Loucy (cell line): ENCODE data around the gene KCNV2.

Experiments
- H2AFZ ChIP-seq: fragments of 200-600 bp; sonication (generic); 2 replicates; pipeline ENCODE4 v1.6.0; 2016; ENCODE audit warnings: antibody characterized with exemption, mild to moderate bottlenecking, low read length, moderate library complexity
- H3F3A ChIP-seq: fragments of 200-600 bp; 2 replicates; pipeline ENCODE4 v1.6.0; 2016; ENCODE audit warnings: antibody characterized with exemption, low read depth, mild to moderate bottlenecking
- H3K27me3 ChIP-seq: fragments of 200-600 bp; sonication (generic); 2 replicates; pipeline ENCODE4 v1.6.1; 2014; ENCODE audit warnings: low read length, mild to moderate bottlenecking; ENCODE audit not compliant: insufficient read depth, poor library complexity, severe bottlenecking
- H3K36me3 ChIP-seq: fragments of 200-600 bp; sonication (generic); 2 replicates; pipeline ENCODE4 v1.6.1; 2016; ENCODE audit warnings: low read length; ENCODE audit not compliant: insufficient read depth
- H3K4me1 ChIP-seq: fragments of 200-600 bp; sonication (generic); 2 replicates; pipeline ENCODE4 v1.5.1; 2014; ENCODE audit warnings: low read length, mild to moderate bottlenecking; ENCODE audit not compliant: insufficient read depth, poor library complexity, severe bottlenecking
- H3K4me2 ChIP-seq: fragments of 200-600 bp; sonication (generic); 2 replicates; pipeline ENCODE4 v1.6.0; 2014; ENCODE audit warnings: antibody characterized with exemption, low read length, low read depth, mild to moderate bottlenecking; ENCODE audit not compliant: poor library complexity, severe bottlenecking
- H3K4me3 ChIP-seq: fragments of 200-600 bp; sonication (generic); 2 replicates; pipeline ENCODE4 v1.5.1; 2014; ENCODE audit warnings: low read length, mild to moderate bottlenecking, mixed read lengths; ENCODE audit not compliant: poor library complexity, severe bottlenecking
- H3K79me2 ChIP-seq: fragments of 200-600 bp; sonication (generic); 2 replicates; pipeline ENCODE4 v1.6.1; 2014; ENCODE audit warnings: low read length; ENCODE audit not compliant: insufficient read depth
- H3K9ac ChIP-seq: fragments of 200-600 bp; sonication (generic); 2 replicates; pipeline ENCODE4 v1.6.0; 2014; ENCODE audit warnings: mild to moderate bottlenecking, low read depth, low read length, moderate library complexity; ENCODE audit not compliant: poor library complexity, severe bottlenecking
- H3K9me2 ChIP-seq: fragments of 200-600 bp; sonication (generic); replicated peaks from 2 replicates; pipeline ENCODE4 v1.6.1; 2016; ENCODE audit warnings: low read depth, low read length, mixed read lengths
- H3K9me3 ChIP-seq: fragments of 200-600 bp; sonication (generic); 2 replicates; pipeline ENCODE4 v1.6.1; 2014; ENCODE audit warnings: mild to moderate bottlenecking, antibody characterized with exemption, low read length, low read depth; ENCODE audit not compliant: insufficient read depth
- H4K20me1 ChIP-seq: fragments of 200-600 bp; sonication (generic); 2 replicates; pipeline ENCODE4 v1.6.0; 2014; ENCODE audit warnings: antibody characterized with exemption, low read length, mild to moderate bottlenecking; ENCODE audit not compliant: insufficient read depth, poor library complexity, severe bottlenecking
- CTCF ChIP-seq: fragments of 200-600 bp; sonication (generic); conservative IDR thresholded peaks from 2 replicates; pipeline ENCODE4 v1.5.1; 2014; ENCODE audit warnings: mild to moderate bottlenecking, antibody characterized with exemption, low read length
- EZH2phosphoT487 ChIP-seq: fragments of 200-600 bp; IDR thresholded peaks from 2 replicates; pipeline ENCODE4 v1.6.1; 2018; ENCODE audit warnings: antibody characterized with exemption, mild to moderate bottlenecking, moderate library complexity, borderline replicate concordance

The KCNV2 gene

GRCh38 chr9:2729721-2730120 is 12.4 kb downstream of the KCNV2 start:
- Histone ChIP-seq H2AFZ (no peak overlapping the region), H3K9me3 (no peaks in the 10 kb centered on the region), H3K36me3 (no peaks in the 10 kb centered on the region), H3K9me2 (no peaks in the 10 kb centered on the region), H3K4me2 (no peak overlapping the region), H3K4me1 (peaks cover 4% of the 10 kb centered on the region), H3F3A (no peaks in the 10 kb centered on the region), H3K4me3 (no peak overlapping the region), H3K27me3 (no peaks in the 10 kb centered on the region), H4K20me1 (no peaks in the 10 kb centered on the region), H3K79me2 (no peaks in the 10 kb centered on the region), H3K9ac (no peak overlapping the region)
- TF ChIP-seq CTCF (no peak), EZH2phosphoT487 (no peak)

- H3K9me2 ChIP-seq, result no peaks in the 10 kb centered on the region
- no peaks in the 10 kb centered on the region for H3K79me2 ChIP-seq
- no peak overlapping the region for H3K4me2 ChIP-seq
- TF ChIP-seq EZH2phosphoT487 (no peak), CTCF (no peak)
- H2AFZ ChIP-seq, result no peak overlapping the region
- no peaks in the 10 kb centered on the region for H3F3A ChIP-seq
- H3K9ac ChIP-seq, result no peak overlapping the region
- H3K36me3 ChIP-seq, result no peaks in the 10 kb centered on the region
- no peaks in the 10 kb centered on the region for H3K27me3 ChIP-seq
- H3K4me1 ChIP-seq, result peaks cover 4% of the 10 kb centered on the region
- H3K4me3 ChIP-seq, result no peak overlapping the region
- no peaks in the 10 kb centered on the region for H4K20me1 ChIP-seq
- H3K9me3 ChIP-seq, result no peaks in the 10 kb centered on the region
Observed at GRCh38 chr9:2730971-2731370, 13.7 kb downstream of the KCNV2 start.

GRCh38 chr9:2732492-2732891 is 15.2 kb downstream of the KCNV2 start:
- Histone ChIP-seq H2AFZ (no peak overlapping the region), H3K4me1 (peaks cover 4% of the 10 kb centered on the region), H3K4me3 (no peak overlapping the region), H3K79me2 (no peaks in the 10 kb centered on the region), H3K9me3 (no peaks in the 10 kb centered on the region), H3K9ac (no peak overlapping the region), H3K4me2 (no peak overlapping the region), H3K9me2 (no peaks in the 10 kb centered on the region), H3K27me3 (no peaks in the 10 kb centered on the region), H3F3A (no peaks in the 10 kb centered on the region), H3K36me3 (no peaks in the 10 kb centered on the region), H4K20me1 (no peaks in the 10 kb centered on the region)
- no peak for TF ChIP-seq EZH2phosphoT487
- TF ChIP-seq CTCF, result no peak
